ENCODE results near the gene IP6K3. TPM values are rescaled to one million over a fixed set of nuclear protein-coding genes. Genes with fewer than 3 reads are reported as not detected.

The IP6K3 gene
- total RNA-seq, 4 donors from 2014 or later: 0.34 to 2.3 (median 1.1) TPM; not detected in 1

- no peak for TF ChIP-seq CTCF (IDR thresholded peaks at IDR 0.05; ENCODE audit: low read depth)
Measured at GRCh38 chr6:33783781-33784520, 37.2 kb upstream of the IP6K3 start.

- no peak for TF ChIP-seq CTCF (IDR thresholded peaks at IDR 0.05; ENCODE audit: low read depth)
Measured at GRCh38 chr6:33782561-33782960, 35.9 kb upstream of the IP6K3 start.

GRCh38 chr6:33781131-33781975 lies 34.6 kb upstream of the IP6K3 start:
- TF ChIP-seq CTCF (IDR thresholded peaks at IDR 0.05; ENCODE audit: low read depth): no peak

GRCh38 chr6:33779895-33780294 lies 33.2 kb upstream of the IP6K3 start:
- no peak for TF ChIP-seq CTCF (IDR thresholded peaks at IDR 0.05; ENCODE audit: low read depth)

GRCh38 chr6:33779290-33779689 lies 32.6 kb upstream of the IP6K3 start:
- TF ChIP-seq CTCF (IDR thresholded peaks at IDR 0.05; ENCODE audit: low read depth): no peak

- no peak for TF ChIP-seq CTCF (IDR thresholded peaks at IDR 0.05; ENCODE audit: low read depth)
Measured at GRCh38 chr6:33778444-33779121, 31.9 kb upstream of the IP6K3 start.
